ENCODE data around the gene SIGLEC6.

DNA sequence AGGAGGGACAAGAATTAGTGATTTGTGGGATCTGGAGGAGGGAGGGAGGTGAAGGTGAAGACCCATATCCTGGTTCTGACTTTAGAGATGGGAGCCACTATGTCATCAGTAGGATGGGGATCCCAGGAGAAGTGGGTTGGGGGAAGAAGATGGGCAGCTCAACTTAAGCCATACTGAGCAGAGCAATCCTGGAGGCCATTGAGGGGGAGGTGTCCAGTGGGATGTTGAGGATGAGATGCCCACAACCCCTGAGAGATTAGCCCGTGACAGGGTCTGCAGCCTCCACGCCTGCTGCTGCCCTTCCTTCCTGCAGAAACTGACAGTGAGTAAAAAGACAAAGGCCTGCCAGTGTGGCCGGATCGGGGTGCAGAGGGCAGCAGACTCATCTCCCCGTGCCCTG, 11.2 kb upstream of the SIGLEC6 start:
- TF ChIP-seq CTCF (IDR thresholded peaks at IDR 0.05) = no peak
- no peak for TF ChIP-seq CBFB (CRISPR knock-in tag; IDR thresholded peaks at IDR 0.05; ENCODE audit: low read depth)
- no peak for TF ChIP-seq FOXP4 (CRISPR knock-in tag; IDR thresholded peaks at IDR 0.05)
- no peak for TF ChIP-seq OVOL2 (CRISPR knock-in tag; IDR thresholded peaks at IDR 0.05; ENCODE audit: borderline replicate concordance)

Data from WTC11 (cell line).